Activated CD8-positive, alpha-beta memory T cell treated with anti-CD3 and anti-CD28 coated beads, Interleukin-2, amount 50 U/mL, for 24 hours (primary cell): ENCODE data around the gene ACOX1.
A peak's percentile ranks its signal among the peaks of the same experiment; 100 is the strongest.

Experiments used
- DNase-seq: peaks from one replicate; pipeline ENCODE4 v3.0.0-alpha.2; 2020; ENCODE audit errors: extremely low read depth

Gene ACOX1

GRCh38 chr17:75909051-75909811, 69.7 kb downstream of the ACOX1 start:
- DNase-seq: no peak

GRCh38 chr17:75908201-75908600, 70.8 kb downstream of the ACOX1 start:
- DNase-seq: no peak

DNA sequence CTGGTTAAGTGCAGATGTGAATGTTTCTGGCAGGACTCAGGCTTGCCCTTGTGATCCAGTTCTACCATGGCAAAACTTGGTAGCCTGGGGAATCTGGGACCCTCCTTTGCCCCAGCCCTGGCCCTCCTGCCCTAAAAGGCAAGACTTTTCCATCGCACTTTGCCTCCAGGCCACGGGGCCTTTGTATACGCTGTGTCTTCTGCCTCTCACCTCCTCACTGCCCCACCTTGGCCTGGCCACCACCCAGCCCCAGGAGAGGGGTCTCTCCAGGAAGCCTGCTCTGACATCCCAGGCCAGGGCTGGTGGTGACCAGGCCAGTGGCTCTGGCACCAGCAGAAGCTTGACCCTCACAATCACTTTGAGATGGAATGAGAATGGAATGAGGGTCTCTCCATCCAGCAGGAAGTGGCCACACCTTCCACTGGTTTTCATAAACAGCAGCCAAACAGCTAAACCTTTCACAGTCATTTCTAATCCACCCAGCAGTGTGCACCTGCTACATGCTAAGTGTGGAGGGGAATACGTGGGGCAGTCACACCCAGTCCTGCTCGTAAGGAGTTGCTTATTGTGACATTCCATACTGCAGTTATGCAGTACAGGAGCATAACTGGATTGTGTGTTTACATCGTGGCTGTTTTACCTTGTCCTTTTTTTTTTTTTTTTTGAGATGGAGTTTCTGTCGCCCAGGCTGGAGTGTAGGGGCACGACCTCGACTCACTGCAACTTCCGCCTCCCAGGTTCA, 72.7 kb downstream of the ACOX1 start:
- DNase-seq: no peak

DNA sequence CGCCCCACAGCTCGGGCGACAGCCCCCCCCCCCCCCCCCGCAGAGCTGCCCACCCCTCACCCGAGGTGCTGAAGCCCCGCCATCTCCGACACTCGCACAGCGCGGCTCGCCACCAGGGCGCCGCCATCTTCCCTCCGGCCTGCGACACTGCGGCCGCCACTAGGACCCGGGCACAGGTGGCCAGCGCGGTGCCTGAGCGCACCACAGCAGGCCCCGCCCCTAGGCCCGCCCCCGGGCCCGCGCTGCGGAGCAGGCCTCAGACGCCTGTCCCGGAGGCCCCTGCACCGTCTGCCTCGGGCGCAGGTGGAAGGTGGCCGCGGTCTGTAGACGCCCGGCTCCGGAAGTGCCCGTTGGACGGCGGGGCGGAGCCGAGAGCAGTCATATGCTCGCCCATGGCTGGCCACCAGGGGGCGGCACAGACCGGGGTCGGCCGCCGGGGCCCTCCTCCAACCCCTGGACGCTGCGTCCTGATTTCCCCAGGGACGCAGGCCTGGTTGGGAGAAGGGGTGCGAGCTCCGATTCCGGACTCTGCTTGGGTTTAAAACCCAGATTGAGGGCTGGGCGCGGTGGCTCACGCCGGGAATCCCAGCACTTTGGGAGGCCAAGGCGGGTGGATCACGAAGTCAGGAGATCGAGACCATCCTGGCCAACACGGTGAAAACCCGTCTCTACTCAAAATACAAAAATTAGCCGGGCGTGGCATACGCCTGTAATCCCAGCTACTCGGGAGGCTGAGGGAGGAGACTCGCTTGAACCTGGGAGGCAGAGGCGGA, 74.0 kb downstream of the ACOX1 start, which contains the start of gene MRPL38:
MRPL38 (minus strand) TSS at position 136 of the 773 bp plus-strand sequence; CDS start at position 127, 9 bp downstream.
- peak; percentile 71 for DNase-seq

DNA sequence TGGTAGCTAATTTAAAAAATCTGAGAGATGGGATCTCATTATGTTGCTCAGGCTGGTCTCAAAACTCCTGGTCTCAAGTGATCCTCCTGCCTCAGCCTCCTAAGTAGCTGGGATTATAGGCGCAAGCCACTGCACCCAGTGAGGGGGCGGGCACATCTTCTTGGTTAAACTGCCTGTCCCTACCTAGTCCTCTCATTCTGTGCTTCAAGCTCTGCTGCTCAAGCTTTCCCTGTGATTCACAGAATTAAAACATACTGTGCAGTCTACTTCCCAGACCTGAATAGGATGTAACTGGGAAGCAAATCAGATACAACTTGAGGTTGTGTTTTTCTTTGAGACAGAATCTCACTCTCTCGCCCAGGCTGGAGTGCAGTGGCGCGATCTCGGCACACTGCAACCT, 76.6 kb downstream of the ACOX1 start:
- DNase-seq: no peak

DNA sequence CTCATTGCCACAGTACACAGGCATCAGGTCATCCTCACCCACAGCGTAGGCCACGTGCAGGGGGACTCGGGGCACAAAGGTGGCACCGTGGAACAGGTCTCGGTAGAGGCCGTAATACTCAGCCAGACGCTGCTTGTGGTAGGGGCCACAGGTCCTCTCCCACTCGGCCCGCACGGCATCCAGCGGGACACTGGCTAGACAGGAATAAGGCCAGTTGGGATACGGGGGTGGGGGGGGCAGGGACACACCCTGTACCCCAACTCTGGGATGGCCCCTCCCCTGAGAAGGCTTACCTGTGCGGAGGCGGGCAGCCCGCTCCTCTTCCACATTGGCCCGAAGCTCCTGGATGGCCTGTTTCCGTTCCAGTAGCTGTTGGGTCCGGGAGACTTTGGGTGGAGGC, 77.2 kb downstream of the ACOX1 start:
- no peak for DNase-seq

GRCh38 chr17:75900691-75901533, 78.1 kb downstream of the ACOX1 start:
- no peak for DNase-seq

DNA sequence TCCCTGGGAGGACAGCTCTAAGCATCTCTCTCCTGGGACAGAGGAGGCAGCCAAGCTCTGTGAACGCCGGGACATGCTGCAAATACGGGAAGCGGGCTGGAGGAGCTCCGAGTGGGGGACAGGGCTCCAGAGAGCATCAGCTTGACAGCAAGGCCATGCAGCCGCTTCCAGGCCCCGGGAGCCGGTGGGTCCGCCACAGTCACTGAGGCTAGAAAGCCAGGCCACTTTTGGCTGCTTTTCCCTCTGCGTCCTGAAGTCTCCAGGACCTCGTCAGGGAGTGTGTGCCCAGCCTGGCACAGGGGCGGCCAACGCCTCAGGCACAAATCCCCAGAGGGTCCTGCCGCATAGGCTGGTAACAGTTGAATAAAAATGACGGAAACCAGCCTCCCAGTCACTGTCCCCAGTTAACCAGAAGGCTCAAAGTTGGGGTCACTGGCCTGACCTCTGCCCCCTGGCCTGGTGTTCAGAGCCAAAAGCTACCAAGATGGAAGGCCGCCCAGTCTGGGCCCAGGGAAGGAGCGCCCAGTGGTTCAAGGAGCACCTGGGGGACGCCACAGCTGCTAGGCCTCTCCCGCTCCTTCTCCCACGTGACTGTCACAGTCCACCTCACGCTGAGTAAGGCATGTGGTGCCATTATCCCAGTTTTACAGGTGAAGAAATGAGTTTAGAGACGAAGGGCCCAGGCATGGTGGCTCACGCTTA, 79.0 kb downstream of the ACOX1 start:
- no peak for DNase-seq

DNA sequence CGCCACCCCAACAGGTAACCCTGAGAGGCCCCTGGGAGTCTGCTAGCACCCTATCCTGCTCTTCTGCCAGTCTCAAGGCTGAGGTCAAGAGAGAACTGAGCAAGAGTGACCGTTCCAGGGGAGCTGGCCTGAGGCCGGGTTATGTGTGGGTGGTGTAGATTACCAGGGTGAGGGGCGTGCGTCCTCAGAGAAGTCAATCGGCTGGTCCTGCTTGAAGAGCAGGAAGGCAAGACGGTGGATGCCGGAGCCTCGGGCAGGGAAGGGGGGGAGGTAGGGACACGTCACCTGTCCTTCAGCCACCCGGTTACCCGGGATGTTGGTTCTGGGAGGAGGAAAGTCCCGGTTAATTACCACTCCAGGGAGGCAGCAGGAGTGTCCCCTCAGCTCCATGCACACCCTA, 79.6 kb downstream of the ACOX1 start:
- no peak for DNase-seq

DNA sequence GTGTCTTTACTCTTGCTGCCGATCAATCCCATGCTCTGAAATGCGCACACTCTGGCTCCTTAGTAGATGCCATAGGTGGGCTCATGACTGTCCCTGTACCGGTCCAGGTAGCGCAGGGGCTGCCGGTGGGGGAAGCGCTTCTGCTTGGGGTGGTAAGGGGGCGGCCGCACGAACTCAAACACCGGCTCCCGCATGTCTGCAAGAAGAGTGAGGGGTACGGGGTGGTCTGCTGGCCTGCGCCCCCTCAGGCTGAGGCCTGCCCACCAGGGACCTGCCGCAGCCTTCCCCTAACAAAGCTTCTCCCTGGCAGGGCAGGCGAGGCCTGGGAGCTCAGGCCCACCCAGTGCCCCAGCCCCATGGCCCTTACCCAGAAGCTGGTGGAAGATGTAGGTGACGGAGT, 80.2 kb downstream of the ACOX1 start:
- DNase-seq: no peak

DNA sequence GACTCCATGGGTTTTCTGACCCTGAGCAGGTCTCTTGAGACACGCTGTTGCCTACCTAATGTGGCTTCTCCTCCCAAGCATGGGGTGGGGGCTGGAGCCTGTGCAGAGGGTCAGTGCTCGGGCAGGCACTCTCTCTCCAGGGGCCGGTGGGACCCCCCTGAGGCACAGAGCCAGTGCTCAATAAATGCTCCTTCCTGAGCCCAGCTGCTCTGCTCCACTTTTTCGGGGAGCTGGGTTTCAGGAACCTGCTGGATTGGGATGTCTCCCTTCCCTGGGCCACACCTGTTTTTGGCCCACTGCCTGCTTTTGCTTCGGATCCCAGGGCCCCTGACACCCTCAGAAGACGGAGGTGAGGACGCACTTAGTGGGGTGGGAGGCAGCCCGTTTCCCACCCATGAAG, 80.9 kb downstream of the ACOX1 start:
- no peak for DNase-seq

DNA sequence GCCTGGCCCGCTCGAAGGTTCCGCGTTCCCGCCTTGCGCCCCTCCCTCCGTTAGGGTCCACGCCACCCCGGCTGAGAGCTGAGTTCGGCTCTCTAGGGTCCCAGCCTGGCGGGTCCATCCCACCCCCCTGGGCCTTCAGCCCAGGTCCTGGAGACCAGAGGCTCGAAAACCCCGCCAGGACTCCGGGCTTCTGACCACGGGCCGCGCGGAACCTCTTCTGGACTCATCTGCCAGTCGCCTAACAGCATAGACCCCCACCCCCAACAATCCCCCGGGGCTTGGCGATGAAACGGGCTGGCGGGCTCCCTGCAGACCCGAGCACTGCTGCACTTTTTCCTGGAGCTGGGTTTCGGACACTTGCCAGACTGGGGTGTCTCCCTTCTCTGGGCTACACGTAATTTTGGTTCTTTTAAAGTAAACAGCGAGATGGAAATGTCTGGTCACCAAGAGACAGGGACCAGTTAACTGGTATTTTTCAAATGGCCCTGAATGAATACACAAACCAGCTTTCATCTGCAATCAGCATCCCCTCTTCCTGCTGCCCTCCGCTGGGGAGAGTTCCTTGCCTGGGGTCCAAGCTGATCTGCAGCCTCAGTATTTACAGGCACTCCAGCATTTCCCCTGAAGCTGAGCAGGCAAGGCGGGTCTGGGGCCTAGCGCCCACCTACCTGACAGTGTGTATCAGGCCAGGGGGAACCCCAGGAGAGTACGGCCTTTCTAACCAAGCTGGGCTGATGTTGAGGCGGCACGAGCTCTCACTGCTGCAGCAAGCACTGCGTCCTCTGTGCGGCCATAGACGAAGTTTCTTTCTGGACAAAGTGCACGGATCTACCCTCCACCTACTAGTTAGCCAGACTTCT, 81.6 kb downstream of the ACOX1 start:
- DNase-seq: no peak

GRCh38 chr17:75896415-75897159, 82.4 kb downstream of the ACOX1 start, which contains the start of gene TRIM65:
Gene TRIM65 (minus strand): TSS chr17:75896951. CDS start chr17:75896937, 14 bp downstream.
- peak; percentile 47 for DNase-seq

GRCh38 chr17:75895370-75896155, 83.4 kb downstream of the ACOX1 start:
- no peak for DNase-seq

- no peak for DNase-seq
Observed at GRCh38 chr17:75894049-75894733, 84.8 kb downstream of the ACOX1 start.

DNA sequence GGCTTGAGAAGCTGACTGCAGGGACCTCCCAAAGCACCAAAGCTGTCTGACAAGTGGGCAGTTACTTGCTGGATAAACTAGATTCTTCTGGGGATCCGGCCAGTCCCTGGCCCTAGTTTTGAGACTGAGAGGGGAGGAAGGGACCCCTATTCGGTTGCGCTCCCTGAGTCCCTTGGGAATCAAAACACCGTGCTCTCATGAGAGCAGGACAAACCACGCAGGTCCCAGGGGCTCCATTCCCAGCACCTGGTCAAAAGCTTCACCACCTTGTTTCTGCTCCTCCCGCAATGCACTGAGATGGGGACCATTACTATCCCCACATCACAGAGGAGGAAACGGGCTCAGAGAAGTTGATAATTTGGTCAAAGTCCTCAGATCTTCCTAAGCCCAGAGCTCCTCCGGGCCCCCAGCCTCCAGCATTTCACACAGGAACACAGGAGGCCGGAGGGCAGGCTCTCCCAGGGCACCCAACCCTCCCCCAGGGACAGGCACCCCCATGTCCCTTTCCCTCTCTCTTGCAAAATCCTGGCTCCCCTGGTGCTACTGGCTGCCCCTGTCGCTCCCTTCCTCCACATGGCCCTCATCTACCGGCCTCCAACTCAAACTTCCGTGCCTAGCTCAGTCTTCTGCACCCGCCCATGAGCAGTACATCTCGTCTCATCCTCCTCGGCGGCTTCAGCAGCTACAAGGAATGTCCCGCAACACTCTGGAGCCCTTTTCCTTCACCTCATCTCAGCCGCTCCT, 85.5 kb downstream of the ACOX1 start:
- no peak for DNase-seq
